Measurements from ENCODE around the gene MYH11.

The MYH11 gene

DNA sequence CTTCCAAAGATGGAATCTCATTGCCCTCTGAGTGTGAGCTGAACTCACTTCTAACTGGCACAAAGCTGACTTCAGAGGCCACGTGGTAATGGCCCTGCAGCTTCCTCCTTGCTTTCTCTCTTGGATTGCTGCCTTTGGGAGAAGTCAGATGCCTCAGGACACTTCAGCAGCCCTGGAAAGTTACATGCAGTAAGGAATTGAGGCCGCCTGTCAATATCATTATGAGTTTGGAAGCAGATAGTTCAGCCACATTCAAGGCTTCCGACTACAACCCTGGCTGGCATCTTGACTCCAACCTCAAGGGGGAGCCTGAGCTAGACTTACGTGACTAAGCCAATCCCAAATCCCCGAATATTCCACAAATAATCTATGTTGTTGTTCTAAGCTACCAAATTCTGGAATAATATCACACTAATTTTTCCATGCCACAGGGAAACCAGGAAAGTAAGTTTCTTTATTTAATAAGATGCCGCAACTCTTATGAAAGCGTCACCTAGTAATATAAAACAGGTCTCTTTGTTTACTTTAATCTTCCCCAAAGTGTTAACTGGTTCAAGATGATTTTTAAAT lies 18.0 kb upstream of the MYH11 start:
- Histone ChIP-seq H3K4me1 (ENCODE audit: control insufficient read depth in 1 of 2, insufficient read depth in 1 of 2, low read depth in 1 of 2, low read length in 1 of 2) (peaks cover 10 to 14% of the 10 kb centered on the region in 2 experiments), H3K9me3 (no peaks in the 10 kb centered on the region), H3K36me3 (peaks cover 43% of the 10 kb centered on the region), H3K27me3 (no peaks in the 10 kb centered on the region), H3K27ac (no peak overlapping the region), H3K4me3 (ENCODE audit: low read depth in 1 of 2, low read length in 1 of 2) (no peak overlapping the region)
- no peak for TF ChIP-seq CTCF (IDR thresholded peaks at IDR 0.05)

DNA sequence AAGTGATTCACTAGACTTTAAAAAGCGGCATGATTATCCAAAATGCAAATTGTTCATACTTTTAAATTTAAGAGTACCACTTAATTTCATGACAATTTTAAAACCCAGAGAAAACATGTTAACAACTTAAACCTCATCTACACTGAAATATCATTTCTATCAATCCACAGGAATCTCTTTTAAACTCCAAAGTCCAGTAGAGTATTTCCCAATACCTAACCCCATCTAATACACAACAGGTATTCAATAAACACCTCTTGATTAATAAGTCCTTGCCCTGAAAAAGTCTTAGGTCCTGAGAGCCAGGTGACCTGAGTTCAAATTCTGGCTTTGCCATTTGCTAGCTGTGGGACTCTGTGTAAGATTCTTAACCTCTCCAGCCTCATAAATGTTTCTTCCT lies 16.9 kb upstream of the MYH11 start:
- H3K4me1 ChIP-seq (ENCODE audit: control insufficient read depth in 1 of 2, insufficient read depth in 1 of 2, low read depth in 1 of 2, low read length in 1 of 2): peaks cover 7 to 13% of the 10 kb centered on the region in 2 experiments
- no peaks in the 10 kb centered on the region for H3K9me3 ChIP-seq
- no peaks in the 10 kb centered on the region for H3K27me3 ChIP-seq
- no peak for TF ChIP-seq CTCF (IDR thresholded peaks at IDR 0.05)
- H3K4me3 ChIP-seq (ENCODE audit: low read depth in 1 of 2, low read length in 1 of 2): no peak overlapping the region
- H3K27ac ChIP-seq: no peak overlapping the region
- peaks cover 43% of the 10 kb centered on the region for H3K36me3 ChIP-seq

- Histone ChIP-seq H3K27ac (no peak overlapping the region), H3K27me3 (no peaks in the 10 kb centered on the region), H3K36me3 (peaks cover 40% of the 10 kb centered on the region), H3K4me3 (ENCODE audit: low read depth in 1 of 2, low read length in 1 of 2) (no peak overlapping the region), H3K4me1 (ENCODE audit: control insufficient read depth in 1 of 2, insufficient read depth in 1 of 2, low read depth in 1 of 2, low read length in 1 of 2) (peaks cover 7 to 13% of the 10 kb centered on the region in 2 experiments), H3K9me3 (no peaks in the 10 kb centered on the region)
- TF ChIP-seq CTCF (IDR thresholded peaks at IDR 0.05): no peak
These were observed 16.5 kb upstream of the MYH11 start for GRCh38 chr16:15873301-15873700.

GRCh38 chr16:15870011-15870410 lies 13.2 kb upstream of the MYH11 start:
- Histone ChIP-seq H3K27me3 (no peaks in the 10 kb centered on the region), H3K4me3 (ENCODE audit: low read depth in 1 of 2, low read length in 1 of 2) (no peak overlapping the region), H3K9me3 (no peaks in the 10 kb centered on the region), H3K27ac (peak overlapping the region; percentile 63), H3K36me3 (peaks cover 48% of the 10 kb centered on the region), H3K4me1 (ENCODE audit: control insufficient read depth in 1 of 2, insufficient read depth in 1 of 2, low read depth in 1 of 2, low read length in 1 of 2) (peaks cover 7 to 13% of the 10 kb centered on the region in 2 experiments)
- TF ChIP-seq CTCF (IDR thresholded peaks at IDR 0.05): no peak

DNA sequence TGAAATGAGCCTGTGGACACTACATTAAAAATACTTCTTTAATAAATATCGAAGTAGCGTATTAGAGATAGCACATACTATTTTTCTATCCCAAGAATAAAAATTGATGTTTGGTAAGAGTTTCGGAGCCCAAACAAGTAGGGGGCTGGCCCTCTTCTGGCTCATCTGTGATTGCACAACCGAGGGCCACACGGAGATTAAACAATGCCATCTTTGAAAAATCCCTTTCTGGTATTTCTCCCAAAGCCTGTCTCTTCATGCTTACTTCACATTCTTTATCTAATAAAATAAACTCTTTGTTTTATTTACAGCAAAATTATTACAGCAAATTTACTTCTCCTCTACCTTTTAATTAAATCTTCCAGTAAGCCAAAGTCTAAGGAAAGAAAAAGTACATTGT lies 9.6 kb upstream of the MYH11 start:
- Histone ChIP-seq H3K4me3 (ENCODE audit: low read depth in 1 of 2, low read length in 1 of 2) (no peak overlapping the region), H3K36me3 (peaks cover 38% of the 10 kb centered on the region), H3K27ac (no peak overlapping the region), H3K27me3 (no peaks in the 10 kb centered on the region), H3K9me3 (no peaks in the 10 kb centered on the region), H3K4me1 (ENCODE audit: control insufficient read depth in 1 of 2, insufficient read depth in 1 of 2, low read depth in 1 of 2, low read length in 1 of 2) (peaks cover 7 to 13% of the 10 kb centered on the region in 2 experiments)
- TF ChIP-seq CTCF (IDR thresholded peaks at IDR 0.05): no peak
